GM19455 (cell line): ENCODE measurements around the gene HK3.
"Not testable (repeated sequence)": the region's sequence is repeated elsewhere in the genome, so short reads cannot be mapped to it uniquely, and the experiment has no call there.

ENCODE experiments used
- ATAC-seq: cut with Tn5 transposase; IDR thresholded peaks from one replicate; pipeline ENCODE4 v1.9.1; 2021; ENCODE audit not compliant: unreplicated experiment

Gene HK3

DNA sequence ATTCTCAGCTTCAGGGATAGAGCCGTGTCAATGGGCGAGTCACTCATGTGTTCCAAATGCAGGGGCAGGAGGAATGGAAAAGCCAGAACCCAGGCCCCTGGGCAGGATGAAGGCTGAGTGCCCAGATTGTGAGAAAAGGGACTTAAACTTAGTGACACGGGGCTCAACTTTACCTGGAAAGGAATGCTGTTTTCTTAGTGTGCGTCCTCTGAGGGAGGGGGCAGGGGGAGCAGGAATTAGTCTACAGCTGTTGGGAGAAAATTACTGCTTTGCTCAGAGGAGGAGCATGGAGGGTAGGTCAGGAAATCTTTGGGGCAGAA is 14.6 kb downstream of the HK3 start:
- ATAC-seq: no peak

- ATAC-seq: no peak
These were observed 15.2 kb downstream of the HK3 start for GRCh38 chr5:176883700-176884570.

DNA sequence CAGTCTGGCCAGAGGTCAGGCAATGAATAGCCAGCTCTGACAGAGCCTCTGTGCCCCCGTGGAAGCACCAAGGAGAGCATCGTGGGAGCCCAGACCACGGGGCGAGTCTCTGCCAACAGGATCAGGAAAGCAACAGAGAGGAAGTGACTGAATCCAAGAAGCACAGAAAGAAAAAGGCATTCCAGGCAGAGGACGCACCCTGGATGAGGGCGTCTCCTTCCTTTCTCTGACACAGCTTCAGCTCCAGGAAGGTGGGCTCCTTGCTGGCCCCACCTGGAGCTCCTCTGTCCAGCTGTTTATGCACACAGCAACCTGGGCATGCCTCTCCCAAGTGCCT is 16.6 kb downstream of the HK3 start:
- ATAC-seq: no peak

- ATAC-seq: no peak
These were observed 17.2 kb downstream of the HK3 start for GRCh38 chr5:176881816-176882566.

GRCh38 chr5:176881021-176881749 is 18.0 kb downstream of the HK3 start:
- no peak for ATAC-seq

DNA sequence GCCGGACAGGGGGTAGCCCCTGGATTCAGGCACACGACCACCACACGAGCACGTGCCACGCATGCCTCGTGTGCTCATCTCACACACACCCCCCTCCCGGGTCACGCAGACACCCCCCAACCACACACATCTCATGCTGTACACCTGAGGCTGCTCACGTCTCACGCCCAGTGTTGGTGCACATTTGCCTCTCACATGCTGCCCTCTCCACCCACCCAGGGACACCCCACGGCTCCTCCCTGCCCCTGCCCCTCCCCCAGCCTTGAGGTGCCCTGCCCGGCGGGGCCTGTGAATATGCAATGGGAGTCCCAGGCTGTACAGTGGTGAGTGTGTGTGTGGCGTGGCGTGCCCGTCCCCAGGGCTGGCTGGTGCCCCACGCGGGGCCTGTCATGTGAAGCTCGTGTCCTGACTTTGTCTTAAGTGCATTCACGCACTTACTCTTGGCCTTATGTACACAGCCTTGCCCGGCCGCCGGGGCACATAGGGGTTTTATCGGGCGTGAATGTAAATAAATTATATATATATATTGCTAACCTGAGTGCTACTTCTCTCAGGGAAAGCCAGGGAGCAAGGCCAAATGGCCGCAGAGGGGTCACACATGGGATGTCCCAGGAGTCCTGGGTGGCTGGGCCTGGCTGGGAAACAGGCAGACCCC is 18.7 kb downstream of the HK3 start:
- ATAC-seq: no peak

DNA sequence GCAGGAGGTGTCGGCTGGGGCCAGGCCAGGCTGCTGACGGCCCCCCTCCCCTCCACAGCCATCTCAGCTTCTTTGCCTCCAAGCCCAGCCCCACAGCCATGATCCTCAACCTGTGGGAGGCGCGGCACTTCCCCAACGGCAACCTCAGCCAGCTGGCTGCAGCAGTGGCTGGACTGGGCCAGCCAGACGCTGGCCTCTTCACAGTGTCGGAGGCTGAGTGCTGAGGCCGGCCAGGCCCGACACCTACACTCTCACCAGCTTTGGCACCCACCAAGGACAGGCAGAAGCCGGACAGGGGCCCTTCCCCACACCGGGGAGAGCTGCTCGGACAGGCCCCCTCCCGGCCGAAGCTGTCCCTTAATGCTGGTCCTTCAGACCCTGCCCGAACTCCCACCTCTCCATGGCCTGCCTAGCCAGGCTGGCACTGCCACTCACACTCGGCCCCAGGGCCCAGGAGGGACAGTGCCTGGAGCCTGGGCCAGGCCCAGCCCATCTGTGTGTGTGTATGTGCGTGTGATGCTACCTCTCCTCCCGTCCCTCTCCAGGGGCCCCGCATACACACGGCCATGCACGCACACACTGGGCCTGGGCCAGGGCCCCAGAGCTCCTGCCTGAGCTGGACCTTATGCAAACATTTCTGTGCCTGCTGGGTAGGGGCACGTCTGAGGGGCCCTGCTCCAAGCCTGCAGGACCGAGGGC is 19.3 kb downstream of the HK3 start:
- ATAC-seq: no peak

GRCh38 chr5:176878906-176879662 is 20.1 kb downstream of the HK3 start:
- no peak for ATAC-seq

- no peak for ATAC-seq
These were observed 20.7 kb downstream of the HK3 start for GRCh38 chr5:176878463-176878862.

DNA sequence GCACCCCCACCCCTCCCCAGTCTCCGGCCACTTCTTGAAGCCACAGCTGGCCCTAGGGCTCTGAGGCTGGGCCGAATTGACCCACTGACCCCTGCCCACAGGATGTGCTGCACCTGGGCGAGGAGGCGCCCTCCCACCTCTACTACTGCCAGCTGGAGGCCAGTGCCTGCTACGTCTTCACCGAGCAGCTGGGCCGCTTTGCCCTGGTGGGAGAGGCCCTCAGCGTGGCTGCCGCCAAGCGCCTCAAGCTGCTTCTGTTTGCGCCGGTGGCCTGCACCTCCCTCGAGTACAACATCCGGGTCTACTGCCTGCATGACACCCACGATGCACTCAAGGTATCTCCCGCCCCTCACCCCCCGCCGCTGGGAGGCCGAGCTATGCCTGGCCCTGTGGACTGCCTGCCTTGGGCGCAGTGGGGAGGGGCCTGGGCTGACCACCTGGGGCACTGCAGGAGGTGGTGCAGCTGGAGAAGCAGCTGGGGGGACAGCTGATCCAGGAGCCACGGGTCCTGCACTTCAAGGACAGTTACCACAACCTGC is 21.3 kb downstream of the HK3 start:
- no peak for ATAC-seq

GRCh38 chr5:176876506-176877431 is 22.4 kb downstream of the HK3 start:
- ATAC-seq: no peak

GRCh38 chr5:176875783-176876505 is 23.2 kb downstream of the HK3 start:
- no peak for ATAC-seq

GRCh38 chr5:176875014-176875550 is 24.1 kb downstream of the HK3 start:
- no peak for ATAC-seq

DNA sequence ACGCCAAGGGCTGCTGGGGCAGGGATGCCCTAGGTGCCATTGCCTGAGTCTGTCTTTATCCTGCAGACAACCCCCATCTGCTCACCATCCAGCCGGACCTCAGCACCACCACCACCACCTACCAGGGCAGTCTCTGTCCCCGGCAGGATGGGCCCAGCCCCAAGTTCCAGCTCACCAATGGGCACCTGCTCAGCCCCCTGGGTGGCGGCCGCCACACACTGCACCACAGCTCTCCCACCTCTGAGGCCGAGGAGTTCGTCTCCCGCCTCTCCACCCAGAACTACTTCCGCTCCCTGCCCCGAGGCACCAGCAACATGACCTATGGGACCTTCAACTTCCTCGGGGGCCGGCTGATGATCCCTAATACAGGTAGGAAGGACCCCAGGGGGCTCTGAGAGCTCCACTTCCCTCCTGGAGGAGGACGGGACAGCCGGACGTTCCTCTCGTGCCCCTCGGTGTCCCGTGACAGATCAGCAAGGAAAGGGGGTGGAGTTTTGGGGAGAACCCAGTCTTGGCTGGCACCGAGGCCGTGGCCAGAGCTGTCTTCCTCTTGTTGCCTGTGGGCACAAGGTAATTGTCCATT is 24.9 kb downstream of the HK3 start:
- no peak for ATAC-seq

DNA sequence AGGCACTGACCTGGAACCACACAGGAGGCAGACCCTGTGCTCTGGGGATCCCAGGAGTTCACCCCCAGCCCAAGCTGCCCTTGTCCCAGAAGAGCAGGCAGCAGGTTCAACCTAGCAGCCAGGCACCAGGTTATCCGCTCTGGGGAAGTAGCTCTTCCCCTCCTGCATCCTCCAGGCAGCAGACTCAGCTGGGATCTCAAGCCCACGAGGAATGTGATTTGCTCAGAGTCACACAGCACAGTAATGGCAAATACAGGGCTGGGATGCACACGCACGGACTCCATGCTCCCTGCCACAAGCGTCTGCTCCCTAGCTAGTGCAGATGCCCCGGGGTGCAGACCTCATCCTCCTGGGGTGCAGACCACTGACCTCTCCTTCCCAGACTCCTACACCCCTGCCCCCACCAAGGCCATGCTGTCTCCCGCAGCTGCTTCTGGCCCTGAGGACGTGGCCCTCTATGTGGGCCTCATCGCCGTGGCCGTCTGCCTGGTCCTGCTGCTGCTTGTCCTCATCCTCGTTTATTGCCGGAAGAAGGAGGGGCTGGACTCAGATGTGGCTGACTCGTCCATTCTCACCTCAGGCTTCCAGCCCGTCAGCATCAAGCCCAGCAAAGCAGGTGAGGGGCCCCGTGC is 25.5 kb downstream of the HK3 start:
- no peak for ATAC-seq

DNA sequence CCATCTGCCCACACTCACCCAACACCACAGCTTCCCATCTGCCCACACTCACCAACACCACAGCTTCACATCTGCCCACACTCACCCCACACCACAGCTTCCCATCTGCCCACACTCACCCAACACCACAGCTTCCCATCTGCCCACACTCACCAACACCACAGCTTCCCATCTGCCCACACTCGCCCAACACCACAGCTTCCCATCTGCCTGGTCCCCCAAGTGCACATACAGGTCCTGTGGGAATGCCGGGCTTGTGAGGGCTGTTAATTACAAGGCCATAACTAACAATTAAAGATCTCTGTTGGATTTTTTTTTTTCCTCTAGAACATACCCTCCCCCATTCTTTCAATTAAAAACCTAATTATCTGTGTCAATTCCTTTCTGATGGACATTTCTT is 26.1 kb downstream of the HK3 start:
- ATAC-seq: not testable (repeated sequence)

DNA sequence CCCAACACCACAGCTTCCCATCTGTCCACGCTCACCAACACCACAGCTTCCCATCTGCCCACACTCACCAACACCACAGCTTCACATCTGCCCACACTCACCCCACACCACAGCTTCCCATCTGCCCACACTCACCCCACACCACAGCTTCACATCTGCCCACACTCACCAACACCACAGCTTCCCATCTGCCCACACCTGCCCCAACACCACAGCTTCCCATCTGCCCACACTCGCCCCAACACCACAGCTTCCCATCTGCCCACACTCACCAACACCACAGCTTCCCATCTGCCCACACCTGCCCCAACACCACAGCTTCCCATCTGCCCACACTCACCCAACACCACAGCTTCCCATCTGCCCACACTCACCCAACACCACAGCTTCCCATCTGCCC is 26.6 kb downstream of the HK3 start:
- not testable (repeated sequence) for ATAC-seq
